ENCODE measurements around the gene VSTM2L.

VSTM2L gene

GRCh38 chr20:37921341-37921929 is 18.5 kb downstream of the VSTM2L start:
- TF ChIP-seq CTCF (IDR thresholded peaks at IDR 0.05; ENCODE audit: borderline replicate concordance, insufficient read depth, low read depth, low read length), result no peak
- H3K4me3 ChIP-seq (ENCODE audit: low read depth, low read length), result no peak overlapping the region

GRCh38 chr20:37922016-37922415 is 19.1 kb downstream of the VSTM2L start:
- H3K4me3 ChIP-seq (ENCODE audit: low read depth, low read length), result no peak overlapping the region
- no peak for TF ChIP-seq CTCF (IDR thresholded peaks at IDR 0.05; ENCODE audit: borderline replicate concordance, insufficient read depth, low read depth, low read length)

- no peak overlapping the region for H3K4me3 ChIP-seq (ENCODE audit: low read depth, low read length)
- no peak for TF ChIP-seq CTCF (IDR thresholded peaks at IDR 0.05; ENCODE audit: borderline replicate concordance, insufficient read depth, low read depth, low read length)
Observed at GRCh38 chr20:37925265-37926165, 22.6 kb downstream of the VSTM2L start.

- no peak for TF ChIP-seq CTCF (IDR thresholded peaks at IDR 0.05; ENCODE audit: borderline replicate concordance, insufficient read depth, low read depth, low read length)
Observed at GRCh38 chr20:37926612-37927011, 23.7 kb downstream of the VSTM2L start.

GRCh38 chr20:37927410-37928095 is 24.6 kb downstream of the VSTM2L start:
- no peak overlapping the region for H3K4me3 ChIP-seq (ENCODE audit: low read depth, low read length)
- no peak for TF ChIP-seq CTCF (IDR thresholded peaks at IDR 0.05; ENCODE audit: borderline replicate concordance, insufficient read depth, low read depth, low read length)

More at GRCh38 chr20:37926612-37927011, 23.7 kb downstream of the VSTM2L start:
- no peak overlapping the region for H3K4me3 ChIP-seq (ENCODE audit: low read depth, low read length)

GRCh38 chr20:37928996-37929682 is 26.2 kb downstream of the VSTM2L start:
- H3K4me3 ChIP-seq (ENCODE audit: low read depth, low read length), result no peak overlapping the region
- TF ChIP-seq CTCF (IDR thresholded peaks at IDR 0.05; ENCODE audit: borderline replicate concordance, insufficient read depth, low read depth, low read length), result no peak
